Measurements from ENCODE around the gene ROBO2. TPM values are rescaled to one million over a fixed set of nuclear protein-coding genes. Genes with fewer than 3 reads are reported as not detected.

ROBO2 gene
- polyA plus RNA-seq, 2 of the 4 experiments (the other 2 are of a cell fraction) = 0.04 TPM; not detected in 1

GRCh38 chr3:77240072-77240650, 200.3 kb downstream of the ROBO2 start:
- FAIRE-seq (no peak), DNase-seq (ENCODE audit: low read depth in 1 of 2, low spot score in 1 of 2) (no peak), ATAC-seq (no peak)
- no peaks in the 10 kb centered on the region for H3K4me1 ChIP-seq
- H3K9me3 ChIP-seq = no peaks in the 10 kb centered on the region
- WGBS (ENCODE audit: missing lambda C conversion rate) = 17% methylated on average over 11 of the region's 40 CpGs
- H3K4me3 ChIP-seq = no peak overlapping the region
- H3K4me2 ChIP-seq = no peak overlapping the region
- ChIA-PET POLR2A (no interaction called here), CTCF (interaction anchor here (1.3 kb wide), 1 partner anchor 11 kb away, joined by 4 read pairs; no protein-coding TSS in a partner anchor)
- H3K27ac ChIP-seq = no peak overlapping the region
- TF ChIP-seq E2F6 (IDR thresholded peaks at IDR 0.05; ENCODE audit: borderline replicate concordance, low read depth) (no peak), ZFP36 (IDR thresholded peaks at IDR 0.05; ENCODE audit: borderline replicate concordance, partially characterized antibody) (no peak), ZSCAN20 (CRISPR knock-in tag; IDR thresholded peaks at IDR 0.05) (no peak), FOXS1 (CRISPR knock-in tag; IDR thresholded peaks at IDR 0.05) (no peak), BCL3 (IDR thresholded peaks at IDR 0.05) (no peak), CEBPB (IDR thresholded peaks at IDR 0.05) (no peak), ZNF302 (CRISPR knock-in tag; IDR thresholded peaks at IDR 0.05) (no peak), ATOH8 (CRISPR knock-in tag; IDR thresholded peaks at IDR 0.05; ENCODE audit: low read depth) (no peak), POLR2A (IDR thresholded peaks at IDR 0.05; ENCODE audit: low read length) (no peak), GATA3 (IDR thresholded peaks at IDR 0.05; ENCODE audit: borderline replicate concordance) (no peak), RFX5 (IDR thresholded peaks at IDR 0.05) (no peak), CHD4 (IDR thresholded peaks at IDR 0.05; ENCODE audit: borderline replicate concordance) (no peak)

GRCh38 chr3:77242371-77242770, 202.5 kb downstream of the ROBO2 start:
- H3K9me3 ChIP-seq = no peaks in the 10 kb centered on the region
- no peak for DNase-seq (ENCODE audit: low read depth in 1 of 2, low spot score in 1 of 2)
- H3K4me1 ChIP-seq = no peaks in the 10 kb centered on the region
- H3K4me2 ChIP-seq = no peak overlapping the region
- 5% methylated on average over 2 of the region's 2 CpGs for WGBS (ENCODE audit: missing lambda C conversion rate)
- FAIRE-seq = peak; percentile 68
- H3K4me3 ChIP-seq = no peak overlapping the region
- TF ChIP-seq SREBF2 (IDR thresholded peaks at IDR 0.05) (no peak), HOXB13 (CRISPR knock-in tag; IDR thresholded peaks at IDR 0.05; ENCODE audit: low read depth) (no peak), HOXB5 (CRISPR knock-in tag; IDR thresholded peaks at IDR 0.05) (no peak), CBX8 (IDR thresholded peaks at IDR 0.05) (no peak), MAX (IDR thresholded peaks at IDR 0.05) (no peak), PHF8 (IDR thresholded peaks at IDR 0.05; ENCODE audit: borderline replicate concordance, low read depth) (no peak), CHD2 (IDR thresholded peaks at IDR 0.05; ENCODE audit: low read length, partially characterized antibody) (no peak), PBX3 (IDR thresholded peaks at IDR 0.05) (no peak), ESRRA (IDR thresholded peaks at IDR 0.05; ENCODE audit: borderline replicate concordance, low read length) (no peak), NFE2L2 (conservative IDR thresholded peaks at IDR 0.05; ENCODE audit: low read length) (no peak), FOSB (CRISPR knock-in tag; IDR thresholded peaks at IDR 0.05) (no peak), NPAS2 (CRISPR knock-in tag; IDR thresholded peaks at IDR 0.05; ENCODE audit: borderline replicate concordance) (no peak), EP300 (IDR thresholded peaks at IDR 0.05) (no peak), CTCF (IDR thresholded peaks at IDR 0.05) (no peak), EHMT2 (IDR thresholded peaks at IDR 0.05; ENCODE audit: low read depth) (no peak), USF2 (IDR thresholded peaks at IDR 0.05) (no peak)
- ChIA-PET CTCF (no interaction called here), POLR2A (no interaction called here)
- H3K27ac ChIP-seq = no peak overlapping the region
- ATAC-seq = no peak
